Smooth muscle cell (in vitro differentiated cells): ENCODE results near the gene SOAT2. TPM values are rescaled to one million over a fixed set of nuclear protein-coding genes. Genes with fewer than 3 reads are reported as not detected.

Experiments used
- DNase-seq: peaks from one replicate; lab custom pipeline; 2025; ENCODE audit not compliant: unreplicated experiment; lab: John Stamatoyannopoulos, UW
- H2AFZ ChIP-seq: fragments of 200-600 bp; sonication (generic); 2 replicates; pipeline ENCODE4 v1.6.0; 2016; ENCODE audit warnings: antibody characterized with exemption, low read depth, mild to moderate bottlenecking
- H3F3A ChIP-seq: fragments of 200-600 bp; sonication (generic); 2 replicates; pipeline ENCODE4 v1.6.0; 2017; ENCODE audit warnings: antibody characterized with exemption, low read depth
- H3K27ac ChIP-seq: fragments of 200-600 bp; sonication (generic); 2 replicates; pipeline ENCODE4 v1.5.1; 2016; ENCODE audit warnings: low read depth, mild to moderate bottlenecking
- H3K27me3 ChIP-seq: fragments of 200-600 bp; sonication (generic); 2 replicates; pipeline ENCODE4 v1.6.1; 2016; ENCODE audit warnings: low read depth, mild to moderate bottlenecking
- H3K36me3 ChIP-seq: fragments of 200-600 bp; sonication (generic); 2 replicates; pipeline ENCODE4 v1.5.1; 2016; ENCODE audit warnings: low read depth
- H3K4me1 ChIP-seq: fragments of 200-600 bp; sonication (generic); 2 replicates; pipeline ENCODE4 v1.5.1; 2016; ENCODE audit warnings: low read depth
- H3K4me2 ChIP-seq: fragments of 200-600 bp; sonication (generic); 2 replicates; pipeline ENCODE4 v1.6.0; 2016; ENCODE audit warnings: mild to moderate bottlenecking
- H3K4me3 ChIP-seq: fragments of 200-600 bp; sonication (generic); 2 replicates; pipeline ENCODE4 v1.5.1; 2016; ENCODE audit warnings: mild to moderate bottlenecking
- H3K79me2 ChIP-seq: fragments of 200-600 bp; sonication (generic); 2 replicates; pipeline ENCODE4 v1.6.0; 2016; ENCODE audit warnings: low read depth, mild to moderate bottlenecking
- H3K9ac ChIP-seq: fragments of 200-600 bp; sonication (generic); 2 replicates; pipeline ENCODE4 v1.6.0; 2016; ENCODE audit warnings: low read depth
- H3K9me3 ChIP-seq: fragments of 200-600 bp; sonication (generic); replicated peaks from 2 replicates; pipeline ENCODE4 v1.5.1; 2016; ENCODE audit warnings: low read depth
- H4K20me1 ChIP-seq: fragments of 200-600 bp; sonication (generic); 2 replicates; pipeline ENCODE4 v1.6.0; 2016; ENCODE audit warnings: low read depth
- WGBS: methylation state at CpG from one replicate; pipeline ENCODE4 v1.1.7; 2016; ENCODE audit warnings: low lambda C conversion rate; 5-methylcytosine and 5-hydroxymethylcytosine counted together
- polyA plus RNA-seq: library from polyadenylated mRNA; unstranded; fragments of >200 nt; fragmentation: Nextera tagmentation; extraction: Ambion mirVana; gene quantifications from 2 replicates; pipeline ENCODE4 v1.2.1, GENCODE V29; 2016
- total RNA-seq: library from RNA; depleted of rRNA; stranded (reverse); fragments of >200 nt; gene quantifications from 2 replicates; pipeline ENCODE4 v1.2.3, GENCODE V29; 2014
- TF ChIP-seq, protein P1 (sequence below): fragments of 200-600 bp; sonication (generic); IDR thresholded peaks from 2 replicates; pipeline ENCODE4 v1.5.1; 2017; ENCODE audit warnings: borderline replicate concordance, mild to moderate bottlenecking, antibody characterized with exemption; ENCODE audit not compliant: insufficient read depth, poor library complexity, severe bottlenecking

The SOAT2 gene
- total and polyA plus RNA-seq, 2 experiments from 2014 or later: not detected

DNA sequence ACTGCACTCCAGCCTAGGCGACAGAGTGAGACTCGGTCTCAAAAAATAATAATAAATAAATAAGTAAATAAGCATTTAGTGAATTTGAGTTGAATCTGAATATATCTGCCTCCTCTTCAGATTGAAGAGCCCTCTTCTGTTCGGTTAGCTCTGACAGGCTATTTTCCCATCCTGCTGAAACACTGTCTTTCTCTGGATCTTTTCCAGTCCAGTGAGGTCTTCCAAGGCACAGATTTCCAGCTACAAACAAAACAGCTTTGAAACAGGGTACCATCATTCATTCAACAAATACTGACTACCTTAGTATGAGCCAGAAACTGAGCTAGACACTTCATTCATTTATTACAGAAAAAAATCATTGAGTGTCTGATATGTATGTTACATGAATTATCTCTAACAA is 16.9 kb upstream of the SOAT2 start:
- Histone ChIP-seq H3K9me3 (no peaks in the 10 kb centered on the region), H3K4me1 (no peaks in the 10 kb centered on the region), H3F3A (no peaks in the 10 kb centered on the region), H3K79me2 (no peaks in the 10 kb centered on the region), H4K20me1 (no peaks in the 10 kb centered on the region), H3K27ac (no peak overlapping the region), H3K4me3 (no peak overlapping the region), H3K9ac (no peak overlapping the region), H3K27me3 (peaks cover 4% of the 10 kb centered on the region), H3K36me3 (no peaks in the 10 kb centered on the region), H2AFZ (no peak overlapping the region), H3K4me2 (no peak overlapping the region)
- WGBS: 91% methylated on average over 3 of the region's 3 CpGs
- TF ChIP-seq, protein P1, sequence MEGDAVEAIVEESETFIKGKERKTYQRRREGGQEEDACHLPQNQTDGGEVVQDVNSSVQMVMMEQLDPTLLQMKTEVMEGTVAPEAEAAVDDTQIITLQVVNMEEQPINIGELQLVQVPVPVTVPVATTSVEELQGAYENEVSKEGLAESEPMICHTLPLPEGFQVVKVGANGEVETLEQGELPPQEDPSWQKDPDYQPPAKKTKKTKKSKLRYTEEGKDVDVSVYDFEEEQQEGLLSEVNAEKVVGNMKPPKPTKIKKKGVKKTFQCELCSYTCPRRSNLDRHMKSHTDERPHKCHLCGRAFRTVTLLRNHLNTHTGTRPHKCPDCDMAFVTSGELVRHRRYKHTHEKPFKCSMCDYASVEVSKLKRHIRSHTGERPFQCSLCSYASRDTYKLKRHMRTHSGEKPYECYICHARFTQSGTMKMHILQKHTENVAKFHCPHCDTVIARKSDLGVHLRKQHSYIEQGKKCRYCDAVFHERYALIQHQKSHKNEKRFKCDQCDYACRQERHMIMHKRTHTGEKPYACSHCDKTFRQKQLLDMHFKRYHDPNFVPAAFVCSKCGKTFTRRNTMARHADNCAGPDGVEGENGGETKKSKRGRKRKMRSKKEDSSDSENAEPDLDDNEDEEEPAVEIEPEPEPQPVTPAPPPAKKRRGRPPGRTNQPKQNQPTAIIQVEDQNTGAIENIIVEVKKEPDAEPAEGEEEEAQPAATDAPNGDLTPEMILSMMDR: no peak
- DNase-seq: no peak

DNA sequence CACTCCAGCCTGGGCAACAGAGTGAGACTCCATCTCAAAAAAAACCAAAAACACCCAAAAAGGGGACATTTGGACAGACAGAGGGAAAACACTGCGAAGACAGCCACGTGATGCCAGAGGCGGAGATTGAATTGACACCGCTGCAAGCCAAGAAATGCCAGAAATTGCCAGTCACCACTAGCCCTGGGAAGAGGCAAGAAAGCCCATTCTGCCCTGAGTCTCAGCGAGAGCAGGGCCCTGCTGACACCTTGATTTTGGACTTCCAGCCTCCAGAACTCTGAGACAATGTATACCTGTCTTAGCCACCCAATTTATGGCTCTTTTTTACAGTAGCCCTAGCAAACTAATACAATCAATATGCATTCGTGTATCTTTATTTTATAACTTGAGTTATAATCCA is 13.2 kb upstream of the SOAT2 start:
- TF ChIP-seq, protein P1: no peak
- Histone ChIP-seq H3K4me3 (no peak overlapping the region), H2AFZ (no peak overlapping the region), H3K9ac (no peak overlapping the region), H3K36me3 (no peaks in the 10 kb centered on the region), H3K4me2 (no peak overlapping the region), H3K9me3 (no peaks in the 10 kb centered on the region), H4K20me1 (no peaks in the 10 kb centered on the region), H3K27me3 (peaks cover 4% of the 10 kb centered on the region), H3K4me1 (no peaks in the 10 kb centered on the region), H3K27ac (no peak overlapping the region), H3K79me2 (no peaks in the 10 kb centered on the region), H3F3A (no peaks in the 10 kb centered on the region)
- 91% methylated on average over 6 of the region's 6 CpGs for WGBS
- DNase-seq: no peak

DNA sequence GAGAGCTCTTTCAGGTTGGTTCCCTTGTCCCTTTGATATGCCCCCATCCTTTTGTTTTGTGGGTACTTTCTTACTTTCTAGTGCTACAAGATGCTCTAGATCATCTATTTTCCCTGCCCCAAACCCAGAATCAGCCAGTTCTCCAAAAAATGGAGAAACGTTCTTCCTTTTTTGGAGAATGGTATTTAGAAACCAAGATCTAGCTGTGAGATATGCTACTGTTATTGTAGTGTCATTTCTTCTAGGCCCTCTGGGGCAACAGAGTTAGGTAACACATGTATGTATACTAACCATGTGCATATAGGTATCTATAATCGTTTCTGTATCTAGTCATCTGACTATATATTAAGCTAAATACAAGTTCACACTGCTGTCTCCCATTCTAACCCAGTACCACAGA is 12.7 kb upstream of the SOAT2 start:
- Histone ChIP-seq H2AFZ (no peak overlapping the region), H3K9ac (no peak overlapping the region), H3K27me3 (peaks cover 4% of the 10 kb centered on the region), H3K4me1 (no peaks in the 10 kb centered on the region), H3K79me2 (no peaks in the 10 kb centered on the region), H3K27ac (no peak overlapping the region), H3F3A (no peaks in the 10 kb centered on the region), H3K4me3 (no peak overlapping the region), H3K4me2 (no peak overlapping the region), H3K36me3 (no peaks in the 10 kb centered on the region), H4K20me1 (no peaks in the 10 kb centered on the region), H3K9me3 (no peaks in the 10 kb centered on the region)
- TF ChIP-seq, protein P1: no peak
- no peak for DNase-seq
- 78% methylated on average over 2 of the region's 2 CpGs for WGBS

DNA sequence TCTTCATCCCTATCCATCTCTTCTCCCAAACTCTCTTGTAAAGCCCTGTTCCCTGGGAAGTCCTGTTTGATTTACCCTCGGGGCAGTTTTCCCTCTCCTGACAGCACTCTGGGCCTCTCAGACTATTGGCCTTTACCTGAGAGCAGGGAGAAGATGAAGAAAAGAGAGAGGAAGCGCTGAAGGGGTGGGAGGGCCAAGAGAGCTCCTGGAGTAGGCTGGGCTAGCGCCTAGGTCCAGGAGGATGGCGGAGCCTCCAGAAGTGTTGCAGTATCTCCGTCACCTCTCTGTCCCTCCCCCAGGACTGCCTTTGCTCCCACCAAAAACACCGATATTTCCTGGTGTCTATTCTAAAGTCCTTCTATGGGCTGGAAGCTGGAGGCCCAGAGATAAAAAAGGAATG is 11.5 kb upstream of the SOAT2 start:
- Histone ChIP-seq H3F3A (peaks cover 10% of the 10 kb centered on the region), H2AFZ (no peak overlapping the region), H3K9me3 (no peaks in the 10 kb centered on the region), H3K9ac (no peak overlapping the region), H3K36me3 (no peaks in the 10 kb centered on the region), H3K79me2 (no peaks in the 10 kb centered on the region), H3K4me1 (peaks cover 10% of the 10 kb centered on the region), H3K27me3 (peaks cover 4% of the 10 kb centered on the region), H3K4me3 (no peak overlapping the region), H4K20me1 (no peaks in the 10 kb centered on the region), H3K4me2 (no peak overlapping the region), H3K27ac (no peak overlapping the region)
- 80% methylated on average over 6 of the region's 6 CpGs for WGBS
- DNase-seq: no peak
- TF ChIP-seq, protein P1: no peak
